GM12873 (cell line): ENCODE data around the gene KCNMA1.

ENCODE experiments used
- TF ChIP-seq, protein P1 (sequence below): IDR thresholded peaks from 2 replicates; pipeline ENCODE4 v1.5.1; 2012; ENCODE audit warnings: low read depth, mild to moderate bottlenecking, moderate library complexity, low read length, control low read depth; ENCODE audit not compliant: insufficient read depth; ENCODE audit errors: missing control alignments

KCNMA1 gene

DNA sequence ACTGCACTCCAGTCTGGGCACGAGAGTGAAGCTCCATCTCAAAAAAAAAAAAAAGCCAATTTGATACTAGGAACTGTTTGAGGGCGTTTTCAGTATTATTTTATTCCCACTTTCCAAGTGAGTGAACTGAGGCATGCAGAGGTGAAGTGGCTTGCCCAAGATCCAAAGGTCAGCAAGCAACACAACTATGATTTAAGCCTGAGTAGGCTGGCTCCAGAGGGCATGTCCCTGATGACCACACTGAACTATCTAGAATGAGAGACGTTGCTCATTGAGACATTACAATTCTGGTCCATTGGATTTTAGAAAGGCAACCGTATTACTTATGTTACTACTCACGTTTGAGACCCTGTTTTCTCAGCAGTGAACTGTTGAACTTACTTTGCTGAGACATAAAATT lies 20.8 kb downstream of the KCNMA1 start:
- TF ChIP-seq, protein P1, sequence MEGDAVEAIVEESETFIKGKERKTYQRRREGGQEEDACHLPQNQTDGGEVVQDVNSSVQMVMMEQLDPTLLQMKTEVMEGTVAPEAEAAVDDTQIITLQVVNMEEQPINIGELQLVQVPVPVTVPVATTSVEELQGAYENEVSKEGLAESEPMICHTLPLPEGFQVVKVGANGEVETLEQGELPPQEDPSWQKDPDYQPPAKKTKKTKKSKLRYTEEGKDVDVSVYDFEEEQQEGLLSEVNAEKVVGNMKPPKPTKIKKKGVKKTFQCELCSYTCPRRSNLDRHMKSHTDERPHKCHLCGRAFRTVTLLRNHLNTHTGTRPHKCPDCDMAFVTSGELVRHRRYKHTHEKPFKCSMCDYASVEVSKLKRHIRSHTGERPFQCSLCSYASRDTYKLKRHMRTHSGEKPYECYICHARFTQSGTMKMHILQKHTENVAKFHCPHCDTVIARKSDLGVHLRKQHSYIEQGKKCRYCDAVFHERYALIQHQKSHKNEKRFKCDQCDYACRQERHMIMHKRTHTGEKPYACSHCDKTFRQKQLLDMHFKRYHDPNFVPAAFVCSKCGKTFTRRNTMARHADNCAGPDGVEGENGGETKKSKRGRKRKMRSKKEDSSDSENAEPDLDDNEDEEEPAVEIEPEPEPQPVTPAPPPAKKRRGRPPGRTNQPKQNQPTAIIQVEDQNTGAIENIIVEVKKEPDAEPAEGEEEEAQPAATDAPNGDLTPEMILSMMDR = no peak

- TF ChIP-seq, protein P1 = no peak
These were observed 22.6 kb downstream of the KCNMA1 start for GRCh38 chr10:77614778-77615625.

DNA sequence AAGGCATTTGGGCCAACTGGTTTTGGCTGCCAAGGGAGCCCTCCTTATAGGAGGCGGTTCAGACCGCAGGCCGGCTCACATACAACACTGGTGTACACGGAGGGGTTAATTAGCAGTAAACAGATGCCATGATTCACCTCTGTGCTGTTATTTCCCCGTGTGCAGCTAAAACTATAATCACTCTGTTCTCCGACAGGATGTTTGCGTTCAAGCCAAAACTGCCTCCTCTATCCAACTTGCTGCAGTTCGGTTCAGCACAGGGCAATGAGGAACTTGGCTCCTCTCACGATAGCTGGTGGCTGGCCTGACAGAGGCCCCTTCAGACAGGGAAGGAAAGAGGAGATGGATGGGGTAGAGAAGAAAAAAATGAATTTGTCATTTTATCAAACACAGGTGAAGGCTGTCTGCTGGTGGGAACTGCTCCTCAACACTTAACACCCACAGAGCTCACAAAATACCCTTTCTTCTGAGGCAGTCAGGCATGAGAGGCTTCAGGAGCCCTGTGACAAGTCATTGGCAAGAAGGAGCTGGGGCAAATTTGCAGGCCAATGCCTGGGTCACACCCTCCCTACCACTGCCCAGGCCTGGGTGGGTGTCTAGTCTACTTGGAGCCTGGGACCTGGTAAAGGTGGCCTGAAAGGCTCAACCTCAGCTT lies 24.0 kb downstream of the KCNMA1 start:
- TF ChIP-seq, protein P1 = no peak

- TF ChIP-seq, protein P1 = no peak
These were observed 25.9 kb downstream of the KCNMA1 start for GRCh38 chr10:77611670-77612069.

- TF ChIP-seq, protein P1 = no peak
These were observed 26.4 kb downstream of the KCNMA1 start for GRCh38 chr10:77611221-77611620.

DNA sequence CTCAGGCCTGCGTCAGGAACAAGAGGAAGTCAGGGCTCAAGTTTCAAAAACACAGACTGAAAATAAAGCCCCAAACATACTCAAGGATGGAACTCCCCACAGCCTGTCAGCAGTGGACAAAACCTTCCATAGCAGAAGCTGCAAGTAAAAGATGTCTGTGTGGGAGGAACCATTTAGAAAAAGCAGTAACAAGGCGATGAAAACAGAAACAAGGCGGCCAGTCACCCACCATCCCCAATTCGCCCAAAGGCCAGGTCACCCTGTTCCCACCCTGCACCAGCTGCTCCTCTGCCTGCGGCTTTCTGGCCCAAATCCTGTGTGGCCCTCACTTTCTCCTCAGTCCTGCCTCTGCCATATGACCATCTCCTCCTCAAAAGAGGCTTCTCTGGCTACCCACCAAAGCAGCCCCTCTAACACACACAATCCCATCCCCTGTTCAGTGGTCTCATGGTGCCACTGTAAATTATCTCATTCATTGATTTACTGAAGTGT lies 27.8 kb downstream of the KCNMA1 start:
- TF ChIP-seq, protein P1 = no peak

DNA sequence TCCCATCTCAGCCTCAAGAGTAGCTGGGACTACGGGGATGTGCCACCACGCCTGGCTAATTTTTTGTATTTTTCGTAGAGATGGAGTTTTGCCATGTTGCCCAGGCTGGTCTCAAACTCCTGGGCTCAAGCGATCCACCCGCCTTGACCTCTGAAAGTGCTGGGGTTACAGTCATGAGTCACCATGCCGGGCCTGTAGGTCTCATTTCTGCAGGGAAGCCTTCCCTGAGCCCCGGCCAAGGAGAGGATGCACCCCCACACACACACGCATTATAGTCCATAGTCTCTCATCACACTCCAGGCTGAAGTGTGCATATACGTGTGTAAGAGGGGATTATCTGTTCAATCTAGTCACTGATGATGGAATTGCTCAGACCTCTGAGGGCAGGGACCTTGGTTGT lies 29.3 kb downstream of the KCNMA1 start:
- TF ChIP-seq, protein P1 = no peak
